Measurements from ENCODE around the gene NLRP3. TPM values are rescaled to one million over a fixed set of nuclear protein-coding genes. Genes with fewer than 3 reads are reported as not detected.

NLRP3 gene
- total and polyA plus RNA-seq, 2 experiments from 2014 or later = 0.28 to 0.76 TPM

DNA sequence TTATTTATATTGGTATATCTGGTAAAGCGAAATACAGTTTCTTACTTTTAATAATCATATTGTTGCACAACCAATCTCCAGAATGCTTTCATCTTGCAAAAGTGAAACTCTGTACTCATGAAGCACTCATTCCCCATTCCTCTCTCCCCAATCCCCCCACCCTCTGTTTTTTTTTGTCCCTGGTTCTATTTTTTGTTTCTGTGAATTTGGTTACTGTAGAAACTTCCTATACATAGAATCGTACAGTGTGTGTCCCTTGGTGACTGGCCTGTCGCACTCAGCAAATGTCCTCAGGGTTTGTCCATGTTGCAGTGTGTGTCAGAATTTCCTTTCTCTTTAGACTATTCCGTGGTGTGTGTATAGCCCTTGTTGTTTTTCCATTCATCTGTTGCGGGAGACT, 7.9 kb upstream of the NLRP3 start:
- H3K4me1 ChIP-seq (ENCODE audit: insufficient read depth) = no peaks in the 10 kb centered on the region
- H2AFZ ChIP-seq = no peak overlapping the region
- no peaks in the 10 kb centered on the region for H3K9me3 ChIP-seq (ENCODE audit: low read depth)
- no peaks in the 10 kb centered on the region for H3K36me3 ChIP-seq (ENCODE audit: low read depth)
- no peak for DNase-seq
- no peaks in the 10 kb centered on the region for H3F3A ChIP-seq (ENCODE audit: insufficient read depth)
- no peaks in the 10 kb centered on the region for H3K27me3 ChIP-seq (replicated peaks; ENCODE audit: insufficient read depth)
- H3K9ac ChIP-seq = no peak overlapping the region
- TF ChIP-seq EZH2phosphoT487 (IDR thresholded peaks at IDR 0.05; ENCODE audit: insufficient read depth, low read depth) (no peak), EZH2 (IDR thresholded peaks at IDR 0.05; ENCODE audit: insufficient read depth, poor library complexity, severe bottlenecking) (no peak)
- H4K20me1 ChIP-seq (ENCODE audit: insufficient read depth) = no peaks in the 10 kb centered on the region
- in situ Hi-C loops (cut with MboI) = no loop called here
- H3K4me2 ChIP-seq (ENCODE audit: unreplicated experiment) = no peak overlapping the region
- no peak overlapping the region for H3K27ac ChIP-seq
- WGBS, 2 experiments (ENCODE audit: low coverage in 1 of 2, low lambda C conversion rate in 2 of 2, missing lambda C conversion rate in 2 of 2) = 59 to 70% methylated on average over 5 of the region's 5 CpGs
- H3K4me3 ChIP-seq = no peak overlapping the region
- H3K9me2 ChIP-seq (ENCODE audit: insufficient read depth) = no peaks in the 10 kb centered on the region
- no peaks in the 10 kb centered on the region for H3K79me2 ChIP-seq (ENCODE audit: insufficient read depth)

DNA sequence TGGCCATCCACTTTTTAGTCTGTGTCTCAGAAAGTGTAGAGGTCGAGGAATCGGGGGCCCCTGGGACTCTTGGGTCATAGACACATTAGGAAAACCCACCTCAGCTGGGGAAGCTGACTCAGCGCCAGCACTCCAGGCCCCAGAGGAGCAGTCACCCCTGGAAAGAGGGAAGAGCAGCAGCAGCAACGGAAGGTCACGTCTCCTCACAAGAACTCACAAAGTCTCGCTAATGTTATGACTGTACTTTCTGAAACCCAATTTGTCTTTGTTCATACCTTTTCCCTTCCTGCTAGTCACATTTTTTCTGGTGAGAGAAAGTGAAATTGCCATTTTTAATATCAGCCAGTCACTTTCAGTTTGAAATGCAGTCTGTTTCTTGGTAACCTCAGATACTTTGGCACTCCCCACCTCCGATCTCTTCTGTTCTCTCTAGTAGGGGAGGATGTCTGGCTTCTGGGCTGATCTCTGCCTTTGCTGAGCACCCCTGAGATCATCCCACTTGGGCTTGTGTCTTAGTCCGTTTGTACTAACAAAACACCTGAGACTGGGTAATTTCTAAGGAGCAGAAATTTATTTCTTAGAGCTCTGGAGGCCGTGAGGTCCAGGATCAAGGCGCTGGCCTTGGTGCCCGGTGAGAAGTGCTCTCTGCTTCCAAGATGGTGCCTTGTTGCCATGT, 6.0 kb upstream of the NLRP3 start:
- H3K27ac ChIP-seq = no peak overlapping the region
- no peaks in the 10 kb centered on the region for H3K36me3 ChIP-seq (ENCODE audit: low read depth)
- H3K4me2 ChIP-seq (ENCODE audit: unreplicated experiment) = no peak overlapping the region
- H3K4me1 ChIP-seq (ENCODE audit: insufficient read depth) = no peaks in the 10 kb centered on the region
- no peaks in the 10 kb centered on the region for H4K20me1 ChIP-seq (ENCODE audit: insufficient read depth)
- H3K9me2 ChIP-seq (ENCODE audit: insufficient read depth) = no peaks in the 10 kb centered on the region
- no peak overlapping the region for H3K4me3 ChIP-seq
- in situ Hi-C loops (cut with MboI) = no loop called here
- no peaks in the 10 kb centered on the region for H3K9me3 ChIP-seq (ENCODE audit: low read depth)
- H2AFZ ChIP-seq = 0 out of 2 replicates have a peak overlapping the region, but pooled peaks have one; percentile 37
- H3K9ac ChIP-seq = no peak overlapping the region
- no peak for DNase-seq
- no peaks in the 10 kb centered on the region for H3K79me2 ChIP-seq (ENCODE audit: insufficient read depth)
- WGBS, 2 experiments (ENCODE audit: low coverage in 1 of 2, low lambda C conversion rate in 2 of 2, missing lambda C conversion rate in 2 of 2) = 38 to 39% methylated on average over 11 of the region's 11 CpGs
- H3K27me3 ChIP-seq (replicated peaks; ENCODE audit: insufficient read depth) = no peaks in the 10 kb centered on the region
- TF ChIP-seq EZH2phosphoT487 (IDR thresholded peaks at IDR 0.05; ENCODE audit: insufficient read depth, low read depth) (no peak), EZH2 (IDR thresholded peaks at IDR 0.05; ENCODE audit: insufficient read depth, poor library complexity, severe bottlenecking) (no peak)
- H3F3A ChIP-seq (ENCODE audit: insufficient read depth) = no peaks in the 10 kb centered on the region

DNA sequence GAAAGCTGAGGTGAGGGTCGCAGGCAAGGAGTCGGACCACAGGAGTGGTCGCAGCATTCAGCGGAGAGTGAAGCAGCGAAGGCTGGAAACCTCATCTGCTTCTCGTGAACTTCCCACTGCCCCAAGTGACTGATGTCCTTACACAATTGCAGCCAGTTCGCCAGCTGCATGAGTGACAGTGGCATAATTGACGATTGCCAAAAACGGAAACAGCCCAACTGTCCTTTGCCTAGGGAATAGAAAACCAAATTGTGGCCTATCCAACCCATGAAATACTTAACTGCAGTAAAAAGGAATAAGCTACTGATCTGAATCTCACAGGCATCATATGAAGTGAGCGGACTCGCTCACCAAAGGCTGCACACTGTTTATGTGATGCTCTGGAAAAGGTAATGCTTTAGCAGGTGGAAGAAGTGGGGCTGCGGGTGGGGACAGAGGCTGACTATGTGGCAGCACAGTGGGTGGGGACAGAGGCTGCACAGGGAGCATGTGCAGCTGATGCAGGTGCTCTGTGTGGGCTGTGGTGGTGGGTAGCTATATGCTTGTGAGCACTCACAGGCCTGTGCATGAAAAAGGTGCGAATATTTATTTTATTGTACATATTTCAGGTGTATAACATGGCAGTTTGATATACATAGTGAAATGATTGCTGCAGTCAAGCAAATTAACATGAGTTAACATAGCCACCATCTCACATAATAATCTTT, 4.2 kb upstream of the NLRP3 start:
- H3K9ac ChIP-seq = no peak overlapping the region
- H3K9me3 ChIP-seq (ENCODE audit: low read depth) = no peaks in the 10 kb centered on the region
- no peak overlapping the region for H3K4me3 ChIP-seq
- H3K4me1 ChIP-seq (ENCODE audit: insufficient read depth) = no peaks in the 10 kb centered on the region
- H2AFZ ChIP-seq = no peak overlapping the region
- H3K36me3 ChIP-seq (ENCODE audit: low read depth) = no peaks in the 10 kb centered on the region
- no peaks in the 10 kb centered on the region for H4K20me1 ChIP-seq (ENCODE audit: insufficient read depth)
- H3K4me2 ChIP-seq (ENCODE audit: unreplicated experiment) = no peak overlapping the region
- in situ Hi-C loops (cut with MboI) = no loop called here
- H3K27ac ChIP-seq = no peak overlapping the region
- 42 to 46% methylated on average over 13 of the region's 13 CpGs for WGBS, 2 experiments (ENCODE audit: low coverage in 1 of 2, low lambda C conversion rate in 2 of 2, missing lambda C conversion rate in 2 of 2)
- H3F3A ChIP-seq (ENCODE audit: insufficient read depth) = no peaks in the 10 kb centered on the region
- H3K27me3 ChIP-seq (replicated peaks; ENCODE audit: insufficient read depth) = no peaks in the 10 kb centered on the region
- H3K79me2 ChIP-seq (ENCODE audit: insufficient read depth) = no peaks in the 10 kb centered on the region
- no peak for TF ChIP-seq EZH2phosphoT487 (IDR thresholded peaks at IDR 0.05; ENCODE audit: insufficient read depth, low read depth)
- no peak for TF ChIP-seq EZH2 (IDR thresholded peaks at IDR 0.05; ENCODE audit: insufficient read depth, poor library complexity, severe bottlenecking)
- no peaks in the 10 kb centered on the region for H3K9me2 ChIP-seq (ENCODE audit: insufficient read depth)
- no peak for DNase-seq

DNA sequence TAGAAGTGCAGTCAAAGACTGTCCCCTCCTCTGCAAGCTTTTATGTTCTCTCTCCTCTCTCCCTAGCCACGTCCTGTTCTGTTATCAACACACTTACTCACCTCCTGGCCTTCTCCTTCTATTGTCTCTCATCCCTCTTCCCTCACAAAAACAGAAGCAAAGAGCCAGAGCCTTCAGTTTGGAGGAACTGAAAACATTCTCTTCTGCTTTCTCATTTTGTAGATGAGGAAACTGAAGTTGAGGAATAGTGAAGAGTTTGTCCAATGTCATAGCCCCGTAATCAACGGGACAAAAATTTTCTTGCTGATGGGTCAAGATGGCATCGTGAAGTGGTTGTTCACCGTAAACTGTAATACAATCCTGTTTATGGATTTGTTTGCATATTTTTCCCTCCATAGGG, 1.9 kb downstream of the NLRP3 start:
- Histone ChIP-seq H3K79me2 (ENCODE audit: insufficient read depth) (no peaks in the 10 kb centered on the region), H3K4me2 (ENCODE audit: unreplicated experiment) (no peak overlapping the region), H3K27ac (no peak overlapping the region), H3K4me1 (ENCODE audit: insufficient read depth) (0 out of 2 replicates have a peak, but pooled peaks cover 3% of the 10 kb centered on the region), H3K4me3 (no peak overlapping the region), H3K36me3 (ENCODE audit: low read depth) (no peaks in the 10 kb centered on the region), H3K27me3 (replicated peaks; ENCODE audit: insufficient read depth) (no peaks in the 10 kb centered on the region), H3K9me3 (ENCODE audit: low read depth) (no peaks in the 10 kb centered on the region), H2AFZ (no peak overlapping the region; the same call in 1 of the 2 replicates), H3K9me2 (ENCODE audit: insufficient read depth) (no peaks in the 10 kb centered on the region), H3K9ac (no peak overlapping the region), H4K20me1 (ENCODE audit: insufficient read depth) (no peaks in the 10 kb centered on the region), H3F3A (ENCODE audit: insufficient read depth) (no peaks in the 10 kb centered on the region)
- in situ Hi-C loops (cut with MboI) = no loop called here
- TF ChIP-seq EZH2 (IDR thresholded peaks at IDR 0.05; ENCODE audit: insufficient read depth, poor library complexity, severe bottlenecking) (no peak), EZH2phosphoT487 (IDR thresholded peaks at IDR 0.05; ENCODE audit: insufficient read depth, low read depth) (no peak)
- WGBS, 2 experiments (ENCODE audit: low coverage in 1 of 2, low lambda C conversion rate in 2 of 2, missing lambda C conversion rate in 2 of 2) = 58 to 59% methylated on average over 5 of the region's 5 CpGs
- DNase-seq = no peak
